ENCODE data around the gene C19orf12.

DNA sequence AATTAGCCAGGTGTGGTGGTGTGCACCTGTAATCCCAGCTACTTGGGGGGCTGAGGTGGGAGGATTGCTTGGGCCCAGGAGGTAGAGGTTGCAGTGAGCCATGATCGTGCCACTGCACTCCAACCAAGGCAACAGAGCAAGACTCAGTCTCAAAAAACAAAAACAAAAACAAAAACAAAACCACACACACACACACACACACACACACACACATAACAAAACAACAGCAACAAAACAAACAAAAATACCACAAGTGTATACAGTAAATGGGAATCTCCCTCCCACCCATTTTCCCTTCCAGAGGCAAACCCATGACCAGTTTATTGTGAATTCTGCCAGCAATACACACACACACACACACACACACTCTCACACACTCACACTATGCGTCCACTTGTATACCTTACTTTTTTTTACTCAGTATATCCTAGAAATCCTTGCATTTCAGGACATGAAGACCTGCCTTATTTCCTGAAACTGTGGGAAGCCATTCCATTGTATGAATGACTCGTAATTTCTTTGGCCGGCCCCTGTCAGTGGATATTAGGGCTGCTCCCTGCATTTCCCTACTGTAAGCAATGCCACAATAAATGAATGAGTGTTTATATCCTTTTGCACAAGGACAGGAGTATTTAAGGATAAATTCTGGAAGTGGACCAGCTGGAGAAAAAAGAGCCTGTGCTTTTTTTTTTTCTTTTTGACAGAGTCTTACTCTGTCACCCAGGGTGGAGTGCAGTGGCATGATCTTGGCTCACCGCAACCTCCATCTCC lies 56.7 kb downstream of the C19orf12 start:
- TF ChIP-seq, protein P1, sequence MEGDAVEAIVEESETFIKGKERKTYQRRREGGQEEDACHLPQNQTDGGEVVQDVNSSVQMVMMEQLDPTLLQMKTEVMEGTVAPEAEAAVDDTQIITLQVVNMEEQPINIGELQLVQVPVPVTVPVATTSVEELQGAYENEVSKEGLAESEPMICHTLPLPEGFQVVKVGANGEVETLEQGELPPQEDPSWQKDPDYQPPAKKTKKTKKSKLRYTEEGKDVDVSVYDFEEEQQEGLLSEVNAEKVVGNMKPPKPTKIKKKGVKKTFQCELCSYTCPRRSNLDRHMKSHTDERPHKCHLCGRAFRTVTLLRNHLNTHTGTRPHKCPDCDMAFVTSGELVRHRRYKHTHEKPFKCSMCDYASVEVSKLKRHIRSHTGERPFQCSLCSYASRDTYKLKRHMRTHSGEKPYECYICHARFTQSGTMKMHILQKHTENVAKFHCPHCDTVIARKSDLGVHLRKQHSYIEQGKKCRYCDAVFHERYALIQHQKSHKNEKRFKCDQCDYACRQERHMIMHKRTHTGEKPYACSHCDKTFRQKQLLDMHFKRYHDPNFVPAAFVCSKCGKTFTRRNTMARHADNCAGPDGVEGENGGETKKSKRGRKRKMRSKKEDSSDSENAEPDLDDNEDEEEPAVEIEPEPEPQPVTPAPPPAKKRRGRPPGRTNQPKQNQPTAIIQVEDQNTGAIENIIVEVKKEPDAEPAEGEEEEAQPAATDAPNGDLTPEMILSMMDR (IDR thresholded peaks at IDR 0.05), result no peak
- no peak for TF ChIP-seq POLR2A (IDR thresholded peaks at IDR 0.05)

Measured in adrenal gland (tissue), 5 donors.